Activated naive CD4-positive, alpha-beta T cell treated with anti-CD3 and anti-CD28 coated beads for 36 hours (primary cell): ENCODE results near the gene SCN2A. TPM values are rescaled to one million over a fixed set of nuclear protein-coding genes. Genes with fewer than 3 reads are reported as not detected.

ENCODE experiments used
- CTCF ChIA-PET: fragments of 350-600 bp; sonication (Branson Sonifier 250); formaldehyde crosslinking; loops from one replicate; lab custom pipeline; 2021; ENCODE audit warnings: antibody characterized with exemption; lab: Charles Lee
- DNase-seq: peaks from one replicate; pipeline ENCODE4 v3.0.0-alpha.2; 2020
- H3K27ac Mint-ChIP-seq: one replicate; pipeline ENCODE4 v1.8.0; 2021; ENCODE audit warnings: mild to moderate bottlenecking, mixed read lengths
- H3K27me3 Mint-ChIP-seq: one replicate; pipeline ENCODE4 v1.8.0; 2021; ENCODE audit warnings: low read depth, mixed read lengths
- H3K36me3 Mint-ChIP-seq: one replicate; pipeline ENCODE4 v1.8.0; 2021; ENCODE audit warnings: low read depth, mixed read lengths
- H3K4me1 Mint-ChIP-seq: one replicate; pipeline ENCODE4 v1.8.0; 2021; ENCODE audit warnings: low read depth, mixed read lengths
- H3K4me3 Mint-ChIP-seq: one replicate; pipeline ENCODE4 v1.8.0; 2021; ENCODE audit warnings: mild to moderate bottlenecking, moderate library complexity, mixed read lengths
- H3K9me3 Mint-ChIP-seq: one replicate; pipeline ENCODE4 v1.8.0; 2021; ENCODE audit warnings: mixed read lengths
- intact Hi-C: fragments of 100-400 bp; cut with micrococcal nuclease; formaldehyde crosslinking; loops from one replicate; pipeline ENCODE4 v1.15.1; 2023
- total RNA-seq, 2 experiments: library from RNA; stranded (reverse); gene quantifications; one replicate each; pipeline ENCODE4 v1.2.3, GENCODE V29; 2021

SCN2A gene
- total RNA-seq, 2 experiments from 2014 or later = 0.10 to 0.14 TPM

GRCh38 chr2:165402162-165402561 is 162.9 kb downstream of the SCN2A start:
- intact Hi-C loops = loop anchor here (5.0 to 10.0 kb wide), 3 partner anchors 387 to 705 kb away; partner anchors contain the start of gene TTC21B
- no peak overlapping the region for H3K27ac Mint-ChIP-seq
- no peak for DNase-seq
- no peaks in the 10 kb centered on the region for H3K9me3 Mint-ChIP-seq
- H3K4me3 Mint-ChIP-seq = no peak overlapping the region
- H3K36me3 Mint-ChIP-seq = no peaks in the 10 kb centered on the region
- peaks cover 16% of the 10 kb centered on the region for H3K27me3 Mint-ChIP-seq
- H3K4me1 Mint-ChIP-seq = peaks cover 6% of the 10 kb centered on the region
- CTCF ChIA-PET = interaction anchor here (0.9 to 3.8 kb wide), 10 partner anchors 8 to 472 kb away, joined by 3 to 25 read pairs (median 4); no protein-coding TSS in a partner anchor

GRCh38 chr2:165406173-165406572 is 167.0 kb downstream of the SCN2A start:
- Mint-ChIP-seq H3K4me1 (no peaks in the 10 kb centered on the region), H3K27me3 (peaks cover 9% of the 10 kb centered on the region), H3K27ac (no peak overlapping the region), H3K36me3 (no peaks in the 10 kb centered on the region), H3K9me3 (no peaks in the 10 kb centered on the region), H3K4me3 (no peak overlapping the region)
- intact Hi-C loops = loop anchor here (10.0 kb wide), 1 partner anchor 391 kb away; no protein-coding TSS in a partner anchor
- no peak for DNase-seq
- CTCF ChIA-PET = no interaction called here

GRCh38 chr2:165407466-165407865 is 168.3 kb downstream of the SCN2A start:
- H3K9me3 Mint-ChIP-seq = no peaks in the 10 kb centered on the region
- no peak overlapping the region for H3K27ac Mint-ChIP-seq
- H3K4me1 Mint-ChIP-seq = no peaks in the 10 kb centered on the region
- H3K27me3 Mint-ChIP-seq = peaks cover 9% of the 10 kb centered on the region
- H3K36me3 Mint-ChIP-seq = no peaks in the 10 kb centered on the region
- intact Hi-C loops = loop anchor here (10.0 kb wide), 1 partner anchor 393 kb away; no protein-coding TSS in a partner anchor
- CTCF ChIA-PET = no interaction called here
- no peak overlapping the region for H3K4me3 Mint-ChIP-seq
- DNase-seq = no peak

- DNase-seq = no peak
- H3K4me3 Mint-ChIP-seq = no peak overlapping the region
- H3K9me3 Mint-ChIP-seq = no peaks in the 10 kb centered on the region
- H3K4me1 Mint-ChIP-seq = no peaks in the 10 kb centered on the region
- no peaks in the 10 kb centered on the region for H3K36me3 Mint-ChIP-seq
- CTCF ChIA-PET = no interaction called here
- peaks cover 13% of the 10 kb centered on the region for H3K27me3 Mint-ChIP-seq
- H3K27ac Mint-ChIP-seq = no peak overlapping the region
- intact Hi-C loops = loop anchor here (10.0 kb wide), 1 partner anchor 393 kb away; no protein-coding TSS in a partner anchor
Measured at GRCh38 chr2:165408186-165408585, 169.0 kb downstream of the SCN2A start.

GRCh38 chr2:165410276-165410675 is 171.1 kb downstream of the SCN2A start:
- DNase-seq = no peak
- Mint-ChIP-seq H3K9me3 (no peaks in the 10 kb centered on the region), H3K27me3 (peaks cover 10% of the 10 kb centered on the region), H3K36me3 (no peaks in the 10 kb centered on the region), H3K4me1 (no peaks in the 10 kb centered on the region), H3K27ac (no peak overlapping the region), H3K4me3 (no peak overlapping the region)
- intact Hi-C loops = no loop called here
- CTCF ChIA-PET = no interaction called here

- Mint-ChIP-seq H3K27ac (no peak overlapping the region), H3K9me3 (peaks cover 15% of the 10 kb centered on the region), H3K4me1 (no peaks in the 10 kb centered on the region), H3K36me3 (peaks cover 2% of the 10 kb centered on the region), H3K4me3 (no peak overlapping the region), H3K27me3 (peaks cover 23% of the 10 kb centered on the region)
- DNase-seq = no peak
- CTCF ChIA-PET = interaction anchor here (1.2 kb wide), 1 partner anchor 12 kb away, joined by 3 read pairs; no protein-coding TSS in a partner anchor
- intact Hi-C loops = no loop called here
Measured at GRCh38 chr2:165414187-165414586, 175.0 kb downstream of the SCN2A start.

- no peak for DNase-seq
- CTCF ChIA-PET = no interaction called here
- intact Hi-C loops = no loop called here
- peaks cover 23% of the 10 kb centered on the region for H3K27me3 Mint-ChIP-seq
- H3K27ac Mint-ChIP-seq = no peak overlapping the region
- H3K4me1 Mint-ChIP-seq = no peaks in the 10 kb centered on the region
- no peak overlapping the region for H3K4me3 Mint-ChIP-seq
- H3K9me3 Mint-ChIP-seq = peaks cover 15% of the 10 kb centered on the region
- H3K36me3 Mint-ChIP-seq = peaks cover 2% of the 10 kb centered on the region
Measured at GRCh38 chr2:165417009-165417408, 177.8 kb downstream of the SCN2A start.

- H3K27ac Mint-ChIP-seq = no peak overlapping the region
- intact Hi-C loops = no loop called here
Measured at GRCh38 chr2:165420231-165420630, 181.0 kb downstream of the SCN2A start.

GRCh38 chr2:165423081-165423480 is 183.9 kb downstream of the SCN2A start:
- DNase-seq = no peak
- H3K27ac Mint-ChIP-seq = no peak overlapping the region
- H3K27me3 Mint-ChIP-seq = peaks cover 4% of the 10 kb centered on the region
- no peaks in the 10 kb centered on the region for H3K36me3 Mint-ChIP-seq
- intact Hi-C loops = no loop called here
- CTCF ChIA-PET = interaction anchor here (0.6 kb wide), 1 partner anchor 129 kb away, joined by 3 read pairs; no protein-coding TSS in a partner anchor
- H3K4me3 Mint-ChIP-seq = no peak overlapping the region
- peaks cover 5% of the 10 kb centered on the region for H3K9me3 Mint-ChIP-seq
- H3K4me1 Mint-ChIP-seq = no peaks in the 10 kb centered on the region

More at GRCh38 chr2:165420231-165420630, 181.0 kb downstream of the SCN2A start:
- Mint-ChIP-seq H3K9me3 (peaks cover 20% of the 10 kb centered on the region), H3K36me3 (peaks cover 2% of the 10 kb centered on the region), H3K27me3 (peaks cover 13% of the 10 kb centered on the region), H3K4me3 (no peak overlapping the region), H3K4me1 (no peaks in the 10 kb centered on the region)
- CTCF ChIA-PET = no interaction called here
- DNase-seq = no peak

- no peak overlapping the region for H3K4me3 Mint-ChIP-seq
- DNase-seq = no peak
- H3K27me3 Mint-ChIP-seq = no peaks in the 10 kb centered on the region
- no peaks in the 10 kb centered on the region for H3K36me3 Mint-ChIP-seq
- intact Hi-C loops = no loop called here
- H3K4me1 Mint-ChIP-seq = no peaks in the 10 kb centered on the region
- CTCF ChIA-PET = interaction anchor here (0.9 kb wide), 1 partner anchor 11 kb away, joined by 3 read pairs; no protein-coding TSS in a partner anchor
- H3K9me3 Mint-ChIP-seq = peaks cover 5% of the 10 kb centered on the region
- no peak overlapping the region for H3K27ac Mint-ChIP-seq
Measured at GRCh38 chr2:165425556-165425955, 186.3 kb downstream of the SCN2A start.

- peaks cover 5% of the 10 kb centered on the region for H3K9me3 Mint-ChIP-seq
- intact Hi-C loops = no loop called here
- H3K4me1 Mint-ChIP-seq = no peaks in the 10 kb centered on the region
- no peak for DNase-seq
- no peaks in the 10 kb centered on the region for H3K36me3 Mint-ChIP-seq
- no peak overlapping the region for H3K4me3 Mint-ChIP-seq
- CTCF ChIA-PET = no interaction called here
- H3K27me3 Mint-ChIP-seq = no peaks in the 10 kb centered on the region
- H3K27ac Mint-ChIP-seq = no peak overlapping the region
Measured at GRCh38 chr2:165427686-165428085, 188.5 kb downstream of the SCN2A start.

GRCh38 chr2:165428926-165429325 is 189.7 kb downstream of the SCN2A start:
- no peaks in the 10 kb centered on the region for H3K36me3 Mint-ChIP-seq
- no peaks in the 10 kb centered on the region for H3K9me3 Mint-ChIP-seq
- intact Hi-C loops = no loop called here
- no peaks in the 10 kb centered on the region for H3K27me3 Mint-ChIP-seq
- no peak overlapping the region for H3K4me3 Mint-ChIP-seq
- DNase-seq = no peak
- H3K27ac Mint-ChIP-seq = no peak overlapping the region
- CTCF ChIA-PET = no interaction called here
- no peaks in the 10 kb centered on the region for H3K4me1 Mint-ChIP-seq

- H3K27ac Mint-ChIP-seq = no peak overlapping the region
- no peak for DNase-seq
- no peak overlapping the region for H3K4me3 Mint-ChIP-seq
- H3K27me3 Mint-ChIP-seq = no peaks in the 10 kb centered on the region
- CTCF ChIA-PET = no interaction called here
- H3K4me1 Mint-ChIP-seq = no peaks in the 10 kb centered on the region
- H3K36me3 Mint-ChIP-seq = no peaks in the 10 kb centered on the region
- intact Hi-C loops = no loop called here
- H3K9me3 Mint-ChIP-seq = no peaks in the 10 kb centered on the region
Measured at GRCh38 chr2:165431014-165431413, 191.8 kb downstream of the SCN2A start.
